ENCODE results near the gene CCDC142. TPM values are rescaled to one million over a fixed set of nuclear protein-coding genes. Genes with fewer than 3 reads are reported as not detected.
A peak's percentile ranks its signal among the peaks of the same experiment; 100 is the strongest.
"Not testable (repeated sequence)": the region's sequence is repeated elsewhere in the genome, so short reads cannot be mapped to it uniquely, and the experiment has no call there.

Gene CCDC142
- total RNA-seq, 1 donor from 2014 or later, result 9.5 TPM

DNA sequence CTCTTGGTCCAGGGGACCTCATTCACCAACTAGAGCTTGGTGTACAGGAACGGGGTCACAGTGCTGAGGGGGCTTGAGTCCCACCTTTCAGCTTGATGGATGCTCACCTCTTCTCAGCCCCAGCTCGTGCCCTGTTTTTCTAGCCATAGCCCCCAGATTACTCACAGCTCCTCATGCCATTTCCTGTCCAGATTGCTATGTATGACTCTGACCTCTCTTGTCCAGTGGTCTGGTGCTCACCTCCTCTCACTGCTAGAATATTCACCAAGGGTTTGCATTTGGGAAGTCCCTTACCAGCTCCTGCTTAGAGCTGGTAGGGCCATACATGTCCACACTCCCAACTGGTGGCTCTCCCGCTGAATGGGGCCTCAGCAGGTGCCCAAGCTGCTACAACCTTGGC lies 10.7 kb upstream of the CCDC142 start:
- no peak for DNase-seq (ENCODE audit: low read depth)
- Histone ChIP-seq H3K36me3 (ENCODE audit: control insufficient read depth, insufficient read depth, low read length) (peaks cover 1% of the 10 kb centered on the region), H3K4me3 (ENCODE audit: low read depth, low read length) (no peak overlapping the region), H3K27me3 (ENCODE audit: control insufficient read depth, insufficient read depth, low read length) (peaks cover 12% of the 10 kb centered on the region)
- TF ChIP-seq, protein P1, sequence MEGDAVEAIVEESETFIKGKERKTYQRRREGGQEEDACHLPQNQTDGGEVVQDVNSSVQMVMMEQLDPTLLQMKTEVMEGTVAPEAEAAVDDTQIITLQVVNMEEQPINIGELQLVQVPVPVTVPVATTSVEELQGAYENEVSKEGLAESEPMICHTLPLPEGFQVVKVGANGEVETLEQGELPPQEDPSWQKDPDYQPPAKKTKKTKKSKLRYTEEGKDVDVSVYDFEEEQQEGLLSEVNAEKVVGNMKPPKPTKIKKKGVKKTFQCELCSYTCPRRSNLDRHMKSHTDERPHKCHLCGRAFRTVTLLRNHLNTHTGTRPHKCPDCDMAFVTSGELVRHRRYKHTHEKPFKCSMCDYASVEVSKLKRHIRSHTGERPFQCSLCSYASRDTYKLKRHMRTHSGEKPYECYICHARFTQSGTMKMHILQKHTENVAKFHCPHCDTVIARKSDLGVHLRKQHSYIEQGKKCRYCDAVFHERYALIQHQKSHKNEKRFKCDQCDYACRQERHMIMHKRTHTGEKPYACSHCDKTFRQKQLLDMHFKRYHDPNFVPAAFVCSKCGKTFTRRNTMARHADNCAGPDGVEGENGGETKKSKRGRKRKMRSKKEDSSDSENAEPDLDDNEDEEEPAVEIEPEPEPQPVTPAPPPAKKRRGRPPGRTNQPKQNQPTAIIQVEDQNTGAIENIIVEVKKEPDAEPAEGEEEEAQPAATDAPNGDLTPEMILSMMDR (IDR thresholded peaks at IDR 0.05; ENCODE audit: insufficient read depth, low read length, poor library complexity, severe bottlenecking), result no peak

DNA sequence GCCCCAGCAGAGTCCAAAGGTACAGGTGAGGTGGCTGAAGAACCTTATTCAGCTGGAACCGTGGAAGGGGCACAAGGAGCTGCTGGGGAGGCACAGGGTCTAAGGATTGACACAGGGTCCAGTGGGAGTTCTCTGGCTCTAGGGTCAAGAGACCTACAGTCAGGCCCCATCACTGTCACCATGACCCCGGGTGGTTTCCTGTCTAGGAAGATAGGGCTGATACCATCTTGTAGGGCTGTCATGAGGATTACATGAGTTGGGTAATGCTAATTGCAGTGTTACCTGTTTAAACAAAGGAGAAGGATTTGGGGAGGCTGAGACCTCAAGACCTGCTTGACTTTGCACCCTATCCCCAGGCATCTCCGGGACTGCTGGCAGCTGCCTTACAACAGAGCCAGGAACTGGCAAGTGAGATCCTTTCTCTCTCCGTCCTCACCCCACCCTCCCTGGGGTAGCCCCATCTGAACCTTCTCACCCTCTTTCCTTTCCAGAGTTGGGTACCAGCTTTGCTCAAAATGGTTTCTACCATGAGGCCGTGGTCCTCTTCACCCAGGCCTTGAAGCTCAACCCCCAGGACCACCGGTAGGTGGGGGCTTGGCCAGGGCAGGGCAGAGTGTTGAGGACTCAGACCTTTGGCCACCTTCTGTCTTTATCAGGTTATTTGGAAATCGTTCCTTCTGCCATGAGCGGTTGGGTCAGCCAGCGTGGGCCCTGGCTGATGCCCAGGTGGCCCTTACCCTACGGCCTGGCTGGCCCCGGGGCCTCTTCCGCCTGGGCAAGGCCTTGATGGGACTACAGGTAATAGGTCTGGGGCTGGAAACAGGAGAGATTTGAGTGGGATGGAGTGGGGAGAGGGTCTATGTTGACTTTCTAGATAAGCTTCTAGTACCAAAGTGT lies 9.1 kb upstream of the CCDC142 start:
- no peaks in the 10 kb centered on the region for H3K27me3 ChIP-seq (ENCODE audit: control insufficient read depth, insufficient read depth, low read length)
- TF ChIP-seq, protein P1 (IDR thresholded peaks at IDR 0.05; ENCODE audit: insufficient read depth, low read length, poor library complexity, severe bottlenecking), result no peak
- H3K36me3 ChIP-seq (ENCODE audit: control insufficient read depth, insufficient read depth, low read length), result peaks cover 1% of the 10 kb centered on the region
- H3K4me3 ChIP-seq (ENCODE audit: low read depth, low read length), result no peak overlapping the region
- DNase-seq (ENCODE audit: low read depth), result no peak

DNA sequence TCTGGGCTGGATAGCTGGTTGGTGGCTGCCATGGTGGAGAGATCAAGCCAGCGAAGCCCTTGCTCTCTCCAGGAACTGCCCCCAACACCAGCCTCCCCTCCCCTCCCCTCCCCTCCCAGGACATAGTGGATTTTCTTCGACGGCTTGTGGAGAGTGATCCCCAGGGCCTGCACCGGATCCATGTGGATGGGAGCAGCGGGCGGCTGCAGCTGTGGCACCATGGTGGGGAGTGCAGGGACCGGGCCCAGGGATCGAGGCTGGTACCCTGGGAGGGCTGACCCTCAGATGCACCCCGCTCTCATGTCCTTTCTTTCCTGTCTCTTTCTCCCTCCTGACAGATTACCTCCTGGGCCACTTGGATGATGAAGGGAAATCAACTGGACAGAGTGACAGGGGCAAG lies 7.1 kb upstream of the CCDC142 start:
- TF ChIP-seq, protein P1 (IDR thresholded peaks at IDR 0.05; ENCODE audit: insufficient read depth, low read length, poor library complexity, severe bottlenecking), result no peak
- peaks cover 1% of the 10 kb centered on the region for H3K36me3 ChIP-seq (ENCODE audit: control insufficient read depth, insufficient read depth, low read length)
- no peak overlapping the region for H3K4me3 ChIP-seq (ENCODE audit: low read depth, low read length)
- no peak for DNase-seq (ENCODE audit: low read depth)
- no peaks in the 10 kb centered on the region for H3K27me3 ChIP-seq (ENCODE audit: control insufficient read depth, insufficient read depth, low read length)

DNA sequence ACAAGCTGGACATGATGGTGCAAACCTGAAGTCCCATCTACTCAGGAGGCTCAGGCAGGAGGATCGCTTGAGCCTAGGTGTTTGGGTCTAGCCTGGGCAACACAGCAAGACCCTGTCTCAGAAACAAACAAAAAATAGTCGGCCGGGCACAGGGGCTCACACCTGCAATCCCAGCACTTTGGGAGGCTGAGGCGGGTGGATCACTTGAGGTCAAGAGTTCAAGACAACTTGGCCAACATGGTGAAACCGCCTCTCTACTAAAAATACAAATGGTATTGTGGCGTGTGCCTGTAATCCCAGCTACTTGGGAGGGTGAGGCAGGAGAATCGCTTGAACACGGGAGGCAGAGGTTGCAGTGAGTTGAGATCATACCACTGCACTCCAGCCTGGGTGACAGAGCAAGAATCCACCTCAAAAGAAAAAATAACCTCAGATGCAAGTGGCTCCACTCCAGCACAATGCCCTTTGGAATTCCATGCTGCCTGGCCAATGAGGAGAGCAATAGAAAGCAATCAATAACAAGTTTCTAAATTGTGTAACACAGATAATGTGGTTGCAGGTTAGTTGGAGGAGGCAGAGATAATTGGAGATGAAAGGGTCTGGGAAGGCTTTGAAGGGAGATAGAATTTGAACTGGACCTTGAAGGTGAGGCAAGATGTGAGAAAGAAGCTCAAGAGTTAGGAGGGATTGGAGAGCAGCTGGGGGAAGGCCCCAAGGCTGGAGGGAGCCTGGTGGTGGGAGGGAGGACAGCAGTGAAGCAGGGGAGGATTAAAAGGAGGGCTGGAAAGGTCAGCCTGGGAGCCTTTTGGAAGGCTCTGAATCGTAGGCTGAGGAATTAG lies 6.1 kb upstream of the CCDC142 start:
- TF ChIP-seq, protein P1 (IDR thresholded peaks at IDR 0.05; ENCODE audit: insufficient read depth, low read length, poor library complexity, severe bottlenecking), result no peak
- H3K27me3 ChIP-seq (ENCODE audit: control insufficient read depth, insufficient read depth, low read length), result no peaks in the 10 kb centered on the region

DNA sequence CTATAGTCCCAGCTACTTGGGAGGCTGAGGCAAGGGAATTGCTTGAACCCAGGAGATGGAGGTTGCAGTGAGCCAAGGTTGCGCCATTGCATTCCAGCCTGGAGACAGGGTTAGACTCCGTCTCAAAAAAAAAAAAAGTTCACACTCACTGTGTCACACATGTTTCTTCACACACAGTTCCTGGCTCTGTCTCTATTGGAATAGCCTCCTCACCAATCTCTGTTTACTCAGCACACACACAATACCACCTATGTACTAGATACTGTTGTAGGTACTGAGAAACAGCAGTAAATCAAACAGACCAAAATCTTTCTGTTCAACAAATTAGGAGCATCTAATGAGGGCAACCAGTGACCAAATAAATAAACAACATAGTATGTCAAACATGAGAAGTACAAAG lies 3.3 kb upstream of the CCDC142 start:
- H3K4me3 ChIP-seq (ENCODE audit: low read depth, low read length), result no peak overlapping the region
- H3K27me3 ChIP-seq (ENCODE audit: control insufficient read depth, insufficient read depth, low read length), result no peaks in the 10 kb centered on the region
- no peaks in the 10 kb centered on the region for H3K36me3 ChIP-seq (ENCODE audit: control insufficient read depth, insufficient read depth, low read length)
- DNase-seq (ENCODE audit: low read depth), result no peak
- TF ChIP-seq, protein P1 (IDR thresholded peaks at IDR 0.05; ENCODE audit: insufficient read depth, low read length, poor library complexity, severe bottlenecking), result no peak

More for the DNA sequence above, 6.1 kb upstream of the CCDC142 start:
- Histone ChIP-seq H3K4me3 (ENCODE audit: low read depth, low read length) (no peak overlapping the region), H3K36me3 (ENCODE audit: control insufficient read depth, insufficient read depth, low read length) (peaks cover 1% of the 10 kb centered on the region)
- no peak for DNase-seq (ENCODE audit: low read depth)

DNA sequence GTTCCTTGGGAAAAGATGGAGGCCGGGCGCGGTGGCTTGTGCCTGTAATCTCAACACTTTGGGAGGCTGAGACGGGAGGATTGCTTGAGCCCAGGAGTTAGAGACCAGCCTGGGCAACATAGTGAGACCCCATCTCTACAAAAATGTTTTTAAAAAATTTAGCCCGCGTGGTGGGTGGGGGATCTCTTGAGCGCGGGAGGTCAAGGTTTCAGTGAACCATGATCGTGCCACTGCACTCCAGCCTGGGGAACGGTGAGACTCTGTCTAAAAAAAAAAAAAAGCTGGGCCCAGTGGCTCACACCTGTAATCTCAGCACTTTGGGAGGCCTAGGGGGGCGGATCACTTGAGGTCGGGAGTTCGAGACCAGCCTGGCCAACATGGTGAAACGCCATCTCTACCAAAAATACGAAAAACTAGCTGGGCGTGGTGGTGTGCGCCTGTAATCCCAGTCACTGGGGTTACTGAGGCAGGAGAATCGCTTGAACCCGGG lies 922 bp upstream of the CCDC142 start:
- H3K27me3 ChIP-seq (ENCODE audit: control insufficient read depth, insufficient read depth, low read length); DNase-seq (ENCODE audit: low read depth); H3K36me3 ChIP-seq (ENCODE audit: control insufficient read depth, insufficient read depth, low read length): not testable (repeated sequence)
- peak overlapping the region; percentile 60 for H3K4me3 ChIP-seq (ENCODE audit: low read depth, low read length)

All from kidney epithelial cell (primary cell).